SU-DHL-6 (cell line): ENCODE results near the gene CUL1.

Experiments used
- H2AFZ ChIP-seq: fragments of 200-600 bp; sonication (generic); 2 replicates; pipeline ENCODE4 v1.6.1; 2014; ENCODE audit warnings: low read depth, mild to moderate bottlenecking, moderate library complexity, mixed read lengths, antibody characterized with exemption, low read length; ENCODE audit not compliant: severe bottlenecking
- H3F3A ChIP-seq: fragments of 200-600 bp; shearing (Covaris generic); 2 replicates; pipeline ENCODE4 v1.6.0; 2016; ENCODE audit warnings: antibody characterized with exemption, mild to moderate bottlenecking; ENCODE audit not compliant: insufficient read depth
- H3K27ac ChIP-seq: fragments of 200-600 bp; sonication (generic); 2 replicates; pipeline ENCODE4 v1.5.1; 2016; ENCODE audit warnings: low read depth, mild to moderate bottlenecking, low read length, moderate library complexity, mixed read lengths
- H3K27me3 ChIP-seq: fragments of 200-600 bp; sonication (generic), shearing (Covaris generic); 2 replicates; pipeline ENCODE4 v1.6.0; 2014; ENCODE audit warnings: mild to moderate bottlenecking, low read length
- H3K36me3 ChIP-seq: fragments of 200-600 bp; sonication (generic); 2 replicates; pipeline ENCODE4 v1.6.1; 2014; ENCODE audit warnings: mild to moderate bottlenecking, low read length, mixed read lengths
- H3K4me2 ChIP-seq: fragments of 300-600, 200-600 bp; shearing (Covaris generic), sonication (generic); 2 replicates; pipeline ENCODE4 v1.6.0; 2014; ENCODE audit warnings: low read length, low read depth, mild to moderate bottlenecking; ENCODE audit not compliant: poor library complexity, severe bottlenecking
- H3K4me3 ChIP-seq: fragments of 200-600 bp; sonication (generic); 2 replicates; pipeline ENCODE4 v1.5.1; 2014; ENCODE audit warnings: antibody characterized with exemption, low read length, mild to moderate bottlenecking, mixed read lengths; ENCODE audit not compliant: insufficient read depth, poor library complexity, severe bottlenecking
- H3K79me2 ChIP-seq: fragments of 200-600 bp; sonication (generic); 2 replicates; pipeline ENCODE4 v1.6.1; 2014; ENCODE audit warnings: mild to moderate bottlenecking, low read length, moderate library complexity; ENCODE audit not compliant: insufficient read depth
- H3K9ac ChIP-seq: fragments of 200-600 bp; sonication (generic); 2 replicates; pipeline ENCODE4 v1.7.0; 2014; ENCODE audit warnings: mild to moderate bottlenecking, low read length
- H3K9me2 ChIP-seq: fragments of 200-600 bp; sonication (generic); replicated peaks from 2 replicates; pipeline ENCODE4 v1.6.1; 2014; ENCODE audit warnings: low read length; ENCODE audit not compliant: insufficient read depth
- H3K9me3 ChIP-seq: fragments of 200-600 bp; sonication (generic); 2 replicates; pipeline ENCODE4 v1.6.1; 2014; ENCODE audit warnings: low read length, mixed read lengths; ENCODE audit not compliant: insufficient read depth
- H4K20me1 ChIP-seq: fragments of 200-600 bp; sonication (generic); 2 replicates; pipeline ENCODE4 v1.6.1; 2014; ENCODE audit warnings: low read depth, mild to moderate bottlenecking, antibody characterized with exemption, low read length, moderate library complexity, mixed read lengths
- EZH2phosphoT487 ChIP-seq: fragments of 200-600 bp; sonication (generic), shearing (Covaris generic); conservative IDR thresholded peaks from 2 replicates; pipeline ENCODE4 v1.6.1; 2018; ENCODE audit warnings: mild to moderate bottlenecking, antibody characterized with exemption, low read length, moderate library complexity, mixed read lengths
- TF ChIP-seq, protein P1 (sequence below): fragments of 200-600 bp; sonication (generic); IDR thresholded peaks from one replicate; pipeline ENCODE4 v1.5.1; 2017; ENCODE audit warnings: antibody characterized with exemption, mild to moderate bottlenecking, low read length, moderate library complexity; ENCODE audit not compliant: insufficient read depth, poor library complexity, severe bottlenecking

CUL1 gene

DNA sequence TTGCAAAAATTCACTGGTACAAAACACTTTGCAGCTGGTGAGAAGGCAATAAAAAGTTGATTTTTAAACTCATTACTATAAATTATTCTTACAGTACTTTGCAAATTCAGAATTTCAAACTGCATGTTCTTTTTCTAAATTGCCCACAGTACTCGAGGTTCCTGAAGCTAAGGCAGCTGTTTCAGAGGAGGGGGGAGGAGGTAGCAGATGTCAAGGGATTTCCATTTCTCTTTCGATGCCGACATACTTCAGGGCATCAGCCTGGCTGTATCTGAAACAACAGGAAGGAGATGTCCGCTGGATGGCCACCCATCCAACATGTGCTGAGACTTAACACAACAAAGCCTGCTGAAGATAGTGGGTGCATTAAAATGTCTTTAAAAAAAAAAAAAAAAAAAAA, 108.7 kb downstream of the CUL1 start:
- Histone ChIP-seq H3K9me2 (no peaks in the 10 kb centered on the region), H3K9me3 (no peaks in the 10 kb centered on the region), H3F3A (peaks cover 52% of the 10 kb centered on the region), H3K27me3 (no peaks in the 10 kb centered on the region), H3K27ac (no peak overlapping the region), H3K36me3 (peaks cover 40% of the 10 kb centered on the region), H2AFZ (no peak overlapping the region), H3K4me3 (no peak overlapping the region), H3K79me2 (no peaks in the 10 kb centered on the region), H3K4me2 (no peak overlapping the region), H3K9ac (no peak overlapping the region), H4K20me1 (no peaks in the 10 kb centered on the region; the same call in 1 of the 2 replicates)
- no peak for TF ChIP-seq EZH2phosphoT487
- TF ChIP-seq, protein P1, sequence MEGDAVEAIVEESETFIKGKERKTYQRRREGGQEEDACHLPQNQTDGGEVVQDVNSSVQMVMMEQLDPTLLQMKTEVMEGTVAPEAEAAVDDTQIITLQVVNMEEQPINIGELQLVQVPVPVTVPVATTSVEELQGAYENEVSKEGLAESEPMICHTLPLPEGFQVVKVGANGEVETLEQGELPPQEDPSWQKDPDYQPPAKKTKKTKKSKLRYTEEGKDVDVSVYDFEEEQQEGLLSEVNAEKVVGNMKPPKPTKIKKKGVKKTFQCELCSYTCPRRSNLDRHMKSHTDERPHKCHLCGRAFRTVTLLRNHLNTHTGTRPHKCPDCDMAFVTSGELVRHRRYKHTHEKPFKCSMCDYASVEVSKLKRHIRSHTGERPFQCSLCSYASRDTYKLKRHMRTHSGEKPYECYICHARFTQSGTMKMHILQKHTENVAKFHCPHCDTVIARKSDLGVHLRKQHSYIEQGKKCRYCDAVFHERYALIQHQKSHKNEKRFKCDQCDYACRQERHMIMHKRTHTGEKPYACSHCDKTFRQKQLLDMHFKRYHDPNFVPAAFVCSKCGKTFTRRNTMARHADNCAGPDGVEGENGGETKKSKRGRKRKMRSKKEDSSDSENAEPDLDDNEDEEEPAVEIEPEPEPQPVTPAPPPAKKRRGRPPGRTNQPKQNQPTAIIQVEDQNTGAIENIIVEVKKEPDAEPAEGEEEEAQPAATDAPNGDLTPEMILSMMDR, result no peak

GRCh38 chr7:148809856-148810255, 111.2 kb downstream of the CUL1 start:
- Histone ChIP-seq H3K27me3 (no peaks in the 10 kb centered on the region), H3K27ac (no peak overlapping the region), H2AFZ (no peak overlapping the region), H3K9ac (no peak overlapping the region), H3K4me2 (no peak overlapping the region), H3K9me3 (no peaks in the 10 kb centered on the region), H3K36me3 (peaks cover 61% of the 10 kb centered on the region), H3K79me2 (no peaks in the 10 kb centered on the region), H4K20me1 (no peaks in the 10 kb centered on the region; the same call in 1 of the 2 replicates), H3F3A (peaks cover 48% of the 10 kb centered on the region), H3K9me2 (no peaks in the 10 kb centered on the region), H3K4me3 (no peak overlapping the region)
- TF ChIP-seq, protein P1, result no peak
- TF ChIP-seq EZH2phosphoT487, result no peak

DNA sequence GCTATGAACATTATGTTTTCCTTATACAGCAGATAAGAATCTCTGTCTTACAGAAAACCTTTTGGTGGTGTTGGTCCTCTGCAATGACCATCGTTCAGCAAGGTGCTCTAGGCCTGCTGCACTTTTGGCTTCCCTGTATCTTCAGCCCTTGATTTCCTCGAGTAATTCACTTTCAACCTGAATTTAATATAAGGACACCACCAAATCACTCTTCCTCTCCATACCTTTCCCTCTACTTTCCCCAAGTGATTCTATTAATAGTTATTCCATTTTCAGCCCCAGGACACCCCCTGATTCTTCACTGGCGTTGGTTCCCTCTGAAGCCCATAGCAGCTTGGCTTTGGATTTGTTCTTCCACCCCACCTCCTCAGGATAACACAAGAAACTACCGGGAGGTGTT, 113.2 kb downstream of the CUL1 start:
- Histone ChIP-seq H3K9me2 (no peaks in the 10 kb centered on the region), H4K20me1 (no peaks in the 10 kb centered on the region; the same call in 1 of the 2 replicates), H3K27ac (no peak overlapping the region), H3K9me3 (no peaks in the 10 kb centered on the region), H2AFZ (no peak overlapping the region), H3K4me2 (no peak overlapping the region), H3F3A (peaks cover 41% of the 10 kb centered on the region), H3K9ac (no peak overlapping the region), H3K36me3 (peaks cover 72% of the 10 kb centered on the region), H3K4me3 (no peak overlapping the region), H3K79me2 (no peaks in the 10 kb centered on the region), H3K27me3 (no peaks in the 10 kb centered on the region)
- TF ChIP-seq, protein P1, result no peak
- TF ChIP-seq EZH2phosphoT487, result no peak

DNA sequence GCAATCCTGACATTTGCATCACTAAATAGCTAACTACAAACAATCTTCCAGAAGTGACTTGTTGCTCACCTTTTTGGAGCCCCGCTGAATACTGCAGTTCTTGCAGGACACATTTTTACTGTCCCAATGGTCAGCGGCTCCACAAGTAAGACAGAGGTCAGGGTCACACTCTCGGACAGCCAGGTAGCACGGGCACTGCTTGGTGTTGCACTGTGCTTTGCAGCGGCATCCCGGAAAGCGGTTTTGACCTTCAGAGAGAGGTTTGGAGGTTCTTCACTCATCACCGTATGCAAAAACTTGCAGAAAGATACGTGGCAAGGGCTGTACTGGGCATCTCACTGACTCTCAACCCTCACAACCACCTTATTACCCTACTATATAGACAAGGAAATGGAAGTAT, 115.2 kb downstream of the CUL1 start:
- H3K27me3 ChIP-seq, result no peaks in the 10 kb centered on the region
- H4K20me1 ChIP-seq, result no peaks in the 10 kb centered on the region; the same call in 1 of the 2 replicates
- no peaks in the 10 kb centered on the region for H3K9me2 ChIP-seq
- H3K9me3 ChIP-seq, result no peaks in the 10 kb centered on the region
- TF ChIP-seq, protein P1, result no peak
- TF ChIP-seq EZH2phosphoT487, result no peak
- H3F3A ChIP-seq, result peaks cover 26% of the 10 kb centered on the region; the same call in 1 of the 2 replicates
- H3K4me3 ChIP-seq, result no peak overlapping the region
- H3K36me3 ChIP-seq, result peaks cover 79% of the 10 kb centered on the region
- no peak overlapping the region for H3K9ac ChIP-seq
- H3K27ac ChIP-seq, result no peak overlapping the region
- no peak overlapping the region for H3K4me2 ChIP-seq
- H3K79me2 ChIP-seq, result no peaks in the 10 kb centered on the region
- no peak overlapping the region for H2AFZ ChIP-seq
